ENCODE results near the gene ARHGAP24. TPM values are rescaled to one million over a fixed set of nuclear protein-coding genes. Genes with fewer than 3 reads are reported as not detected.

Gene ARHGAP24
- polyA plus RNA-seq, 3 donors: 12.5 to 32.0 (median 18.8) TPM

GRCh38 chr4:85828027-85828890 is 353.3 kb downstream of the ARHGAP24 start:
- Histone ChIP-seq H3K36me3 (replicated peaks in 1 of 2; ENCODE audit: control insufficient read depth in 1 of 2, insufficient read depth in 2 of 2, low read length in 2 of 2) (no peaks in the 10 kb centered on the region), H3K79me2 (ENCODE audit: insufficient read depth, low read length) (no peaks in the 10 kb centered on the region), H3K9ac (ENCODE audit: insufficient read depth, low read length, poor library complexity, severe bottlenecking) (no peak overlapping the region), H3K4me1 (ENCODE audit: control insufficient read depth in 1 of 2, insufficient read depth in 2 of 2, low read length in 2 of 2) (no peaks in the 10 kb centered on the region), H3K27ac (ENCODE audit: low read depth in 1 of 2, low read length in 2 of 2) (no peak overlapping the region), H3K27me3 (ENCODE audit: control insufficient read depth in 2 of 2, insufficient read depth in 2 of 2, low read length in 2 of 2) (no peaks in the 10 kb centered on the region), H2AFZ (ENCODE audit: insufficient read depth, low read depth, low read length, poor library complexity, severe bottlenecking) (no peak overlapping the region), H3K9me3 (replicated peaks in 1 of 2; ENCODE audit: control insufficient read depth in 1 of 2, insufficient read depth in 1 of 2, low read length in 2 of 2) (no peaks in the 10 kb centered on the region), H4K20me1 (ENCODE audit: insufficient read depth, low read length) (peaks cover 75% of the 10 kb centered on the region), H3K4me3 (replicated peaks in 1 of 3; ENCODE audit: low read depth in 2 of 3, low read length in 3 of 3) (no peak overlapping the region), H3K4me2 (replicated peaks; ENCODE audit: extremely low read depth, low read length, poor library complexity, severe bottlenecking) (no peak overlapping the region)
- peaks cover 11% of the 10 kb centered on the region for H3K4me1 Mint-ChIP-seq
- WGBS (ENCODE audit: insufficient coverage): 100% methylated on average over 3 of the region's 13 CpGs
- no peak for TF ChIP-seq CTCF (IDR thresholded peaks at IDR 0.05)
- no peak overlapping the region for H3K27ac Mint-ChIP-seq
- peaks cover 0 to 1% (median 0%) of the 10 kb centered on the region in 3 donors for H3K27me3 Mint-ChIP-seq (ENCODE audit: low read depth in 3 of 3)
- DNase-seq: no peak
- H3K9me3 Mint-ChIP-seq: no peaks in the 10 kb centered on the region
- H3K4me3 Mint-ChIP-seq: no peak overlapping the region
- intact Hi-C loops (cut with micrococcal nuclease): no loop called here
- H3K36me3 Mint-ChIP-seq: peaks cover 0 to 2% of the 10 kb centered on the region in 2 donors

- Mint-ChIP-seq H3K9me3 (no peaks in the 10 kb centered on the region), H3K27me3 (ENCODE audit: low read depth in 3 of 3) (peaks cover 0 to 1% (median 0%) of the 10 kb centered on the region in 3 donors), H3K27ac (no peak overlapping the region), H3K4me1 (peaks cover 11% of the 10 kb centered on the region), H3K36me3 (peaks cover 0 to 2% of the 10 kb centered on the region in 2 donors), H3K4me3 (no peak overlapping the region)
- intact Hi-C loops (cut with micrococcal nuclease): no loop called here
- no peak overlapping the region for H3K4me2 ChIP-seq (replicated peaks; ENCODE audit: extremely low read depth, low read length, poor library complexity, severe bottlenecking)
- no peaks in the 10 kb centered on the region for H3K27me3 ChIP-seq (ENCODE audit: control insufficient read depth in 2 of 2, insufficient read depth in 2 of 2, low read length in 2 of 2)
- no CpG with 5 or more reads among the region's 2 CpGs for WGBS (ENCODE audit: insufficient coverage)
- H3K9ac ChIP-seq (ENCODE audit: insufficient read depth, low read length, poor library complexity, severe bottlenecking): no peak overlapping the region
- no peaks in the 10 kb centered on the region for H3K4me1 ChIP-seq (ENCODE audit: control insufficient read depth in 1 of 2, insufficient read depth in 2 of 2, low read length in 2 of 2)
- peaks cover 72% of the 10 kb centered on the region for H4K20me1 ChIP-seq (ENCODE audit: insufficient read depth, low read length)
- no peaks in the 10 kb centered on the region for H3K79me2 ChIP-seq (ENCODE audit: insufficient read depth, low read length)
- H3K36me3 ChIP-seq (replicated peaks in 1 of 2; ENCODE audit: control insufficient read depth in 1 of 2, insufficient read depth in 2 of 2, low read length in 2 of 2): no peaks in the 10 kb centered on the region
- H2AFZ ChIP-seq (ENCODE audit: insufficient read depth, low read depth, low read length, poor library complexity, severe bottlenecking): no peak overlapping the region
- no peak for TF ChIP-seq CTCF (IDR thresholded peaks at IDR 0.05)
- H3K27ac ChIP-seq (ENCODE audit: low read depth in 1 of 2, low read length in 2 of 2): no peak overlapping the region
- no peak overlapping the region for H3K4me3 ChIP-seq (replicated peaks in 1 of 3; ENCODE audit: low read depth in 2 of 3, low read length in 3 of 3)
- DNase-seq: no peak
- no peaks in the 10 kb centered on the region for H3K9me3 ChIP-seq (replicated peaks in 1 of 2; ENCODE audit: control insufficient read depth in 1 of 2, insufficient read depth in 1 of 2, low read length in 2 of 2)
These were observed 354.5 kb downstream of the ARHGAP24 start for GRCh38 chr4:85829276-85830051.

Data from CD14-positive monocyte (primary cell).